A375 (cell line): ENCODE data around the gene CACNB4. TPM values are rescaled to one million over a fixed set of nuclear protein-coding genes. Genes with fewer than 3 reads are reported as not detected.

ENCODE experiments used
- small RNA-seq: library from RNA; depleted of rRNA; stranded (forward); fragments of <200 nt; gene quantifications from one replicate; pipeline ENCODE3, GENCODE V24; 2014
- total RNA-seq: library from RNA; depleted of rRNA; stranded (reverse); fragments of >200 nt; shearing (Covaris generic); gene quantifications from 2 replicates; pipeline ENCODE4 v1.2.3, GENCODE V29; 2014; rRNA removed

CACNB4 gene
- 0.11 and 0.34 TPM in 2 replicates for total RNA-seq

DNA sequence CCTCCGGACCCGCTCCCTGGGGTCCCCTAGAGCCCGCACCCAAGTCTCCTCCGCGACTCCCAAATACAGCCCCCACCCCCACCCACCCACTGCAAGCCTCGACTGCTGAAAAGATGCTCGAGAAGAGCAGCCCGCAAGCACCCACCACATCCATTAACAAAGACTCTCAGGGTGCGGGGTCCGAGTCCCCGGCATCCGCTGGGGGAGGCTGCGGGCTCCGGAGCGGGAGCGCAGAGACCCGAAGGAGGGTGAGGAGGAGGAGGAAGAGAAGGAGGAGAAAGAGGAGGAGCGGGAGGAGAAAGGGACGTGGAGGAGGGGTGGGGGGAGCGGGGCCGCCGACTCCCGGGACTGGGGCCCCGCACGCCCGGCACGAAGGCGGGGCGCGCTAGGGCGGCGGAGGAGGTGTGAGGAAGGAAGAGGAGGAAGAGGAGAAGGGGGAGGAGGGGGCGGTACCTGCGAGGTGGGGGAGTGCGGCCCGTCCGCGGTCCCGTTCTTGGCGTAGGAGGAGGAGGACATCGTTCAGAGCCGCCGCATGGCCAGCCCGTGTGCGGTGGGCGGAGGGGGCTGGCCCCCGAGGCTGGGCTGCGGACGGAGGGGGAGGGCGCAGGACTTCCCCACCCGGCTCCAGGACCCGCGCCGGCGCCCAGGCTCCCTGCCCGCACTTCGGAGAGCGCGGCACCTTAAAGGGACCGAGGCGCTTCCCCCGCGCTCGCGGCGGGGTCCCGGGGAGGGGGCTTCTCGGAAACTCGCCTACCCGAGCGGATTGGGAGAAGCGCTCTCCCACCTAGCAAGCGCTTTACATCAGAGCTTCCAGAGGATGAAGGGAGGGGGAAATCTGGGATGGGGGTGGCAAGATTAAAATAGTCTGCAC, at the start of gene CACNB4:
TSS of gene CACNB4 (minus strand) at position 549 of the 871 bp plus-strand sequence.

DNA sequence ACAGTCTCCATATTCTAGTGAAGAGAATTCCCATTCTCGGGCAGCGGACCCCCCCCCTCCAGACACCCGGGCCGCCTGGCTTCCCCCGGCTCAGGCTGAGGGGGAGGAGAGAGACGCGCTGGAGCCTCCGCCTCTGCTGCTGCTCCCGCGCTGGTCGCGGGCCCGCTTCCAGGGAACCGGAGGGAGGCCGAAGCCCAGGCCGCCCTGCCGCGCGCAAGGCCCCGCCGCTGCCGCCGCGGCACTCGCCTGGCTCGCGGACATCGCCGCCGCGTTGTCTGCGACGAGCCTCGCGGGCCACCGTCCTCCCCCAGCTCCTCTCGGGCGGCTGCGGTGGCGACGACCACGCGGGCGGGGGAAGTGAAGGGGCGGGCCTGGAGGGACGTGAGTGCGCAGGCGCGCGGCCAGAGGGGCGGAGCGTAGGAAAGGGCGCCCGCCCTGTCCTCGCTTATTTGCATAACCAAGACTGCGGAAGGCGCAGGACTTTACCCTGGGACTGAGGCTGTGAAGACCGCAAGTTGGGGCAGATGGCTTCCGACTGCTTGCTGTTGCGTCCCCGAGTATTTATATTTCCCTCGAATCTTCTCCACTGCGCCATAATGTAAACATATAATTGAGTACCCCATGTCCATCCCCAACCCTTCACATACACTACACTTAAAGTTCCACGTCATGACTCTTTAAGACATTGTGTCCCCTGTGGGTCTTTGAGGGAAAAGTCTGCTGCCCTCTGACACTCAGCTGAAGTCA, 270.5 kb downstream of the CACNB4 start, which contains the start of gene ARL5A:
TSS of gene ARL5A (minus strand) at position 279 of the 747 bp plus-strand sequence. CDS start at position 34, 245 bp downstream.

Small RNAs within 50 kb of the gene (small RNA-seq; reads per million reads assigned to genes)
- not detected for gene RPL30P2

Other genes starting within 250 kb of the CACNB4 start
- 14.6 and 16.7 TPM in 2 replicates for gene STAM2, start 76.7 kb upstream of the CACNB4 start, total RNA-seq
- 33.7 and 38.6 TPM in 2 replicates for gene FMNL2, start 236.1 kb upstream of the CACNB4 start, total RNA-seq